Ishikawa (cell line): ENCODE data around the gene ZNF431.

ENCODE experiments used
- FOXM1 ChIP-seq: IDR thresholded peaks from 2 replicates; pipeline ENCODE4 v1.6.1; 2012; ENCODE audit warnings: low read depth, borderline replicate concordance
- NFIC ChIP-seq: IDR thresholded peaks from 2 replicates; pipeline ENCODE4 v1.6.1; 2012
- RAD21 ChIP-seq: IDR thresholded peaks from 2 replicates; pipeline ENCODE4 v1.6.1; 2012; ENCODE audit warnings: low read depth
- TAF1 ChIP-seq: IDR thresholded peaks from 2 replicates; pipeline ENCODE4 v1.6.1; 2012; ENCODE audit warnings: low read depth, mild to moderate bottlenecking
- TCF12 ChIP-seq: IDR thresholded peaks from 2 replicates; pipeline ENCODE4 v1.6.1; 2012; ENCODE audit warnings: low read depth
- YY1 ChIP-seq: IDR thresholded peaks from 2 replicates; pipeline ENCODE4 v1.6.1; 2012; ENCODE audit warnings: low read depth

DNA sequence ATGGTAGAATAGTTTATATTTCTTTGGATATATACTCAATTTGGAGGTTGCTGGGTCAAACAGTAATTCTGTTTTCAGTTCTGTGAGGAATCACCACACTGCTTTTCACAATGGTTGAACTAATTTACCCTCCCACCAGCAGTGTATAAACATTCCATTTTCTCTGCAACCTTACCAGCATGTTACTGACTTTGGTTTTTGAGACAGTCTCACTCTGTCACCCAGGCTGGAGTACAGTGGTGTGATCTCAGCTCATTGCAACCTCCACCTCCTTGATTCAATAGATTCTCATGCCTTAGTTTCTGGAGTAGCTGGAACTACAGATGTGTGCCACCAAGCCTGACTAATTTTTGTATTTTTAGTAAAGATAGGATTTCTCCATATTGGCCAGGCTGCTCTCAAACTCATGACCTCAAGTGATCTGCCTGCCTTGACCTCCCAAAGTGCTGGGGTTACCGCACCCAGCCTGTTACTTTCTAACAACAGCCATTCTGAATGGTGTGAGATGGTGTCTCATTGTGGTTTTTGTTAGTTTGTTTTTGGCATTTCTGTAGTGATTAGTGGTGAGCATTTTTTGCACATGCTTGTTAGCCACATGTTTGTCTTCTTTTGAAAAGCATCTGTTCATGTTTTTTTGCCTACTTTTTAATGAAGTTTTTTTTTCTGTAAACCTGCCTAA, 47.4 kb upstream of the ZNF431 start:
- no peak for TF ChIP-seq YY1
- TF ChIP-seq NFIC: no peak
- no peak for TF ChIP-seq TAF1
- no peak for TF ChIP-seq RAD21
- TF ChIP-seq FOXM1: no peak
- TF ChIP-seq TCF12: no peak
